ENCODE measurements around the gene USP17L29. TPM values are rescaled to one million over a fixed set of nuclear protein-coding genes. Genes with fewer than 3 reads are reported as not detected.
"Not testable (repeated sequence)": the region's sequence is repeated elsewhere in the genome, so short reads cannot be mapped to it uniquely, and the experiment has no call there.

The USP17L29 gene, protein sequence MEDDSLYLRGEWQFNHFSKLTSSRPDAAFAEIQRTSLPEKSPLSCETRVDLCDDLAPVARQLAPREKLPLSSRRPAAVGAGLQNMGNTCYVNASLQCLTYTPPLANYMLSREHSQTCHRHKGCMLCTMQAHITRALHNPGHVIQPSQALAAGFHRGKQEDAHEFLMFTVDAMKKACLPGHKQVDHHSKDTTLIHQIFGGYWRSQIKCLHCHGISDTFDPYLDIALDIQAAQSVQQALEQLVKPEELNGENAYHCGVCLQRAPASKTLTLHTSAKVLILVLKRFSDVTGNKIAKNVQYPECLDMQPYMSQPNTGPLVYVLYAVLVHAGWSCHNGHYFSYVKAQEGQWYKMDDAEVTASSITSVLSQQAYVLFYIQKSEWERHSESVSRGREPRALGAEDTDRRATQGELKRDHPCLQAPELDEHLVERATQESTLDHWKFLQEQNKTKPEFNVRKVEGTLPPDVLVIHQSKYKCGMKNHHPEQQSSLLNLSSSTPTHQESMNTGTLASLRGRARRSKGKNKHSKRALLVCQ
- not detected in 2 replicates for total RNA-seq (2022)
- not detected for Bru-seq, nascent RNA
- not detected for BruChase-seq, experiment 1, labeled RNA remaining after a 6-hour chase
- BruChase-seq, experiment 2, labeled RNA remaining after a 2-hour chase: not detected
- long read RNA-seq: 0 reads

DNA sequence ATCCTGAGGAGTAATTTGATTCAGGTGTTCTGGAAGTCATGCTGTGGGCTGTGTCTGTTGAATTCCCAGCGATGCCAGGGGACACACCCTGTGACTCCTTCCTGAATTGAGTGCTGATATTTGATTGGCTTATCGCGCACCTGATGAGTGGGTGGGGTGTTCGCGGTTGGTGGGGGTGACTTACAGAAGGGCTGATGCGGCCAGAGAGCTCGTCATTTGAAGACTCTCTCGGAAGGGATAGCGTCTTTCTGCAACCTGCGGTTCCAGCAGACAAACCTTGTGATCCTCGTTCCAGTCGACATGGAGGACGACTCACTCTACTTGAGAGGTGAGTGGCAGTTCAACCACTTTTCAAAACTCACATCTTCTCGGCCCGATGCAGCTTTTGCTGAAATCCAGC lies at the start of gene USP17L29:
Gene USP17L29 (plus strand): TSS at position 301 of the 400 bp plus-strand sequence. CDS start 0 bp downstream, at position 301.
- H3K9me3 Mint-ChIP-seq (ENCODE audit: low read depth, unreplicated experiment); H3K27me3 Mint-ChIP-seq (ENCODE audit: unreplicated experiment); DNase-seq; H3K4me3 Mint-ChIP-seq (ENCODE audit: low read depth, unreplicated experiment); BruUV-seq (replicated peaks); intact Hi-C loops (cut with micrococcal nuclease; ENCODE audit: unreplicated experiment); CTCF ChIA-PET; H3K27ac Mint-ChIP-seq (ENCODE audit: unreplicated experiment); H3K4me1 Mint-ChIP-seq (ENCODE audit: low read depth, unreplicated experiment); H3K36me3 Mint-ChIP-seq (ENCODE audit: insufficient read depth, unreplicated experiment): not testable (repeated sequence)

DNA sequence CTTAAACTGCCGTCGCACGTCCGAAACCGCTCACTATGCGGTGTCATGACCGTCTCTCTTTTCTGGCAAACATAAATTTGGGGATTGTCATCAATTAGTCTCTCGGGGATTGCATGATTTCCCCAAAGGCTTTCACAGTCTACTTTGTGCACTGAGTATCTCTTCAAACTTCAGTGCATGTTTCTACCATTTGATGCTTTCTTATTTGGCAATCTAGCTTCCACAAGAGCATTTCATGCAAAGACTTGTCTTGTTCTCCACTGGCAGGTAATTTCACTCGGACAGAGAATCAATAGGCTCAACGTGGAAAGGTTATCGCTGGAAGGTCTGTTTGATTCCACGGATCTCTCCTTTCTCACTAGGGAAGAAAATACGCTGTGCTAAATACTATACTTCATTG lies 29.2 kb upstream of the USP17L29 start:
- H3K4me1 Mint-ChIP-seq (ENCODE audit: low read depth, unreplicated experiment); DNase-seq; CTCF ChIA-PET; H3K9me3 Mint-ChIP-seq (ENCODE audit: low read depth, unreplicated experiment); H3K4me3 Mint-ChIP-seq (ENCODE audit: low read depth, unreplicated experiment); H3K27ac Mint-ChIP-seq (ENCODE audit: unreplicated experiment); intact Hi-C loops (cut with micrococcal nuclease; ENCODE audit: unreplicated experiment); H3K27me3 Mint-ChIP-seq (ENCODE audit: unreplicated experiment); BruUV-seq (replicated peaks); H3K36me3 Mint-ChIP-seq (ENCODE audit: insufficient read depth, unreplicated experiment): not testable (repeated sequence)

DNA sequence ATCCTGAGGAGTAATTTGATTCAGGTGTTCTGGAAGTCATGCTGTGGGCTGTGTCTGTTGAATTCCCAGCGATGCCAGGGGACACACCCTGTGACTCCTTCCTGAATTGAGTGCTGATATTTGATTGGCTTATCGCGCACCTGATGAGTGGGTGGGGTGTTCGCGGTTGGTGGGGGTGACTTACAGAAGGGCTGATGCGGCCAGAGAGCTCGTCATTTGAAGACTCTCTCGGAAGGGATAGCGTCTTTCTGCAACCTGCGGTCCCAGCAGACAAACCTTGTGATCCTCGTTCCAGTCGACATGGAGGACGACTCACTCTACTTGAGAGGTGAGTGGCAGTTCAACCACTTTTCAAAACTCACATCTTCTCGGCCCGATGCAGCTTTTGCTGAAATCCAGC lies 28.6 kb upstream of the USP17L29 start, which contains the start of gene USP17L24:
Gene USP17L24 (plus strand): TSS at position 301 of the 400 bp plus-strand sequence. CDS start 0 bp downstream, at position 301.
- H3K4me3 Mint-ChIP-seq (ENCODE audit: low read depth, unreplicated experiment); H3K36me3 Mint-ChIP-seq (ENCODE audit: insufficient read depth, unreplicated experiment); intact Hi-C loops (cut with micrococcal nuclease; ENCODE audit: unreplicated experiment); H3K9me3 Mint-ChIP-seq (ENCODE audit: low read depth, unreplicated experiment); H3K27ac Mint-ChIP-seq (ENCODE audit: unreplicated experiment); H3K4me1 Mint-ChIP-seq (ENCODE audit: low read depth, unreplicated experiment); BruUV-seq (replicated peaks); H3K27me3 Mint-ChIP-seq (ENCODE audit: unreplicated experiment); DNase-seq; CTCF ChIA-PET: not testable (repeated sequence)

DNA sequence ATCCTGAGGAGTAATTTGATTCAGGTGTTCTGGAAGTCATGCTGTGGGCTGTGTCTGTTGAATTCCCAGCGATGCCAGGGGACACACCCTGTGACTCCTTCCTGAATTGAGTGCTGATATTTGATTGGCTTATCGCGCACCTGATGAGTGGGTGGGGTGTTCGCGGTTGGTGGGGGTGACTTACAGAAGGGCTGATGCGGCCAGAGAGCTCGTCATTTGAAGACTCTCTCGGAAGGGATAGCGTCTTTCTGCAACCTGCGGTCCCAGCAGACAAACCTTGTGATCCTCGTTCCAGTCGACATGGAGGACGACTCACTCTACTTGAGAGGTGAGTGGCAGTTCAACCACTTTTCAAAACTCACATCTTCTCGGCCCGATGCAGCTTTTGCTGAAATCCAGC lies 23.8 kb upstream of the USP17L29 start, which contains the start of gene USP17L25:
Gene USP17L25 (plus strand): TSS at position 301 of the 400 bp plus-strand sequence. CDS start 0 bp downstream, at position 301.
- H3K36me3 Mint-ChIP-seq (ENCODE audit: insufficient read depth, unreplicated experiment); H3K4me3 Mint-ChIP-seq (ENCODE audit: low read depth, unreplicated experiment); BruUV-seq (replicated peaks); CTCF ChIA-PET; H3K4me1 Mint-ChIP-seq (ENCODE audit: low read depth, unreplicated experiment); H3K27ac Mint-ChIP-seq (ENCODE audit: unreplicated experiment); H3K27me3 Mint-ChIP-seq (ENCODE audit: unreplicated experiment); H3K9me3 Mint-ChIP-seq (ENCODE audit: low read depth, unreplicated experiment); intact Hi-C loops (cut with micrococcal nuclease; ENCODE audit: unreplicated experiment); DNase-seq: not testable (repeated sequence)

DNA sequence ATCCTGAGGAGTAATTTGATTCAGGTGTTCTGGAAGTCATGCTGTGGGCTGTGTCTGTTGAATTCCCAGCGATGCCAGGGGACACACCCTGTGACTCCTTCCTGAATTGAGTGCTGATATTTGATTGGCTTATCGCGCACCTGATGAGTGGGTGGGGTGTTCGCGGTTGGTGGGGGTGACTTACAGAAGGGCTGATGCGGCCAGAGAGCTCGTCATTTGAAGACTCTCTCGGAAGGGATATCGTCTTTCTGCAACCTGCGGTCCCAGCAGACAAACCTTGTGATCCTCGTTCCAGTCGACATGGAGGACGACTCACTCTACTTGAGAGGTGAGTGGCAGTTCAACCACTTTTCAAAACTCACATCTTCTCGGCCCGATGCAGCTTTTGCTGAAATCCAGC lies 19.1 kb upstream of the USP17L29 start, which contains the start of gene USP17L26:
Gene USP17L26 (plus strand): TSS at position 301 of the 400 bp plus-strand sequence. CDS start 0 bp downstream, at position 301.
- H3K4me1 Mint-ChIP-seq (ENCODE audit: low read depth, unreplicated experiment); H3K4me3 Mint-ChIP-seq (ENCODE audit: low read depth, unreplicated experiment); H3K27me3 Mint-ChIP-seq (ENCODE audit: unreplicated experiment); DNase-seq; H3K27ac Mint-ChIP-seq (ENCODE audit: unreplicated experiment); H3K9me3 Mint-ChIP-seq (ENCODE audit: low read depth, unreplicated experiment); CTCF ChIA-PET; intact Hi-C loops (cut with micrococcal nuclease; ENCODE audit: unreplicated experiment); BruUV-seq (replicated peaks); H3K36me3 Mint-ChIP-seq (ENCODE audit: insufficient read depth, unreplicated experiment): not testable (repeated sequence)

DNA sequence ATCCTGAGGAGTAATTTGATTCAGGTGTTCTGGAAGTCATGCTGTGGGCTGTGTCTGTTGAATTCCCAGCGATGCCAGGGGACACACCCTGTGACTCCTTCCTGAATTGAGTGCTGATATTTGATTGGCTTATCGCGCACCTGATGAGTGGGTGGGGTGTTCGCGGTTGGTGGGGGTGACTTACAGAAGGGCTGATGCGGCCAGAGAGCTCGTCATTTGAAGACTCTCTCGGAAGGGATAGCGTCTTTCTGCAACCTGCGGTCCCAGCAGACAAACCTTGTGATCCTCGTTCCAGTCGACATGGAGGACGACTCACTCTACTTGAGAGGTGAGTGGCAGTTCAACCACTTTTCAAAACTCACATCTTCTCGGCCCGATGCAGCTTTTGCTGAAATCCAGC lies 14.3 kb upstream of the USP17L29 start, which contains the start of gene USP17L5:
Gene USP17L5 (plus strand): TSS at position 301 of the 400 bp plus-strand sequence. CDS start 0 bp downstream, at position 301.
- not testable (repeated sequence) for H3K4me1 Mint-ChIP-seq (ENCODE audit: low read depth, unreplicated experiment); H3K36me3 Mint-ChIP-seq (ENCODE audit: insufficient read depth, unreplicated experiment); H3K9me3 Mint-ChIP-seq (ENCODE audit: low read depth, unreplicated experiment)

DNA sequence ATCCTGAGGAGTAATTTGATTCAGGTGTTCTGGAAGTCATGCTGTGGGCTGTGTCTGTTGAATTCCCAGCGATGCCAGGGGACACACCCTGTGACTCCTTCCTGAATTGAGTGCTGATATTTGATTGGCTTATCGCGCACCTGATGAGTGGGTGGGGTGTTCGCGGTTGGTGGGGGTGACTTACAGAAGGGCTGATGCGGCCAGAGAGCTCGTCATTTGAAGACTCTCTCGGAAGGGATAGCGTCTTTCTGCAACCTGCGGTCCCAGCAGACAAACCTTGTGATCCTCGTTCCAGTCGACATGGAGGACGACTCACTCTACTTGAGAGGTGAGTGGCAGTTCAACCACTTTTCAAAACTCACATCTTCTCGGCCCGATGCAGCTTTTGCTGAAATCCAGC lies 9.6 kb upstream of the USP17L29 start, which contains the start of gene USP17L27:
Gene USP17L27 (plus strand): TSS at position 301 of the 400 bp plus-strand sequence. CDS start 0 bp downstream, at position 301.
- H3K27me3 Mint-ChIP-seq (ENCODE audit: unreplicated experiment); intact Hi-C loops (cut with micrococcal nuclease; ENCODE audit: unreplicated experiment); H3K9me3 Mint-ChIP-seq (ENCODE audit: low read depth, unreplicated experiment); BruUV-seq (replicated peaks); H3K36me3 Mint-ChIP-seq (ENCODE audit: insufficient read depth, unreplicated experiment); DNase-seq; H3K4me1 Mint-ChIP-seq (ENCODE audit: low read depth, unreplicated experiment); CTCF ChIA-PET; H3K27ac Mint-ChIP-seq (ENCODE audit: unreplicated experiment); H3K4me3 Mint-ChIP-seq (ENCODE audit: low read depth, unreplicated experiment): not testable (repeated sequence)

More for the DNA sequence above, 14.3 kb upstream of the USP17L29 start, which contains the start of gene USP17L5:
- H3K27ac Mint-ChIP-seq (ENCODE audit: unreplicated experiment); BruUV-seq (replicated peaks); H3K4me3 Mint-ChIP-seq (ENCODE audit: low read depth, unreplicated experiment); H3K27me3 Mint-ChIP-seq (ENCODE audit: unreplicated experiment); intact Hi-C loops (cut with micrococcal nuclease; ENCODE audit: unreplicated experiment); CTCF ChIA-PET; DNase-seq: not testable (repeated sequence)

DNA sequence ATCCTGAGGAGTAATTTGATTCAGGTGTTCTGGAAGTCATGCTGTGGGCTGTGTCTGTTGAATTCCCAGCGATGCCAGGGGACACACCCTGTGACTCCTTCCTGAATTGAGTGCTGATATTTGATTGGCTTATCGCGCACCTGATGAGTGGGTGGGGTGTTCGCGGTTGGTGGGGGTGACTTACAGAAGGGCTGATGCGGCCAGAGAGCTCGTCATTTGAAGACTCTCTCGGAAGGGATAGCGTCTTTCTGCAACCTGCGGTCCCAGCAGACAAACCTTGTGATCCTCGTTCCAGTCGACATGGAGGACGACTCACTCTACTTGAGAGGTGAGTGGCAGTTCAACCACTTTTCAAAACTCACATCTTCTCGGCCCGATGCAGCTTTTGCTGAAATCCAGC lies 4.8 kb upstream of the USP17L29 start, which contains the start of gene USP17L28:
Gene USP17L28 (plus strand): TSS at position 301 of the 400 bp plus-strand sequence. CDS start 0 bp downstream, at position 301.
- H3K27me3 Mint-ChIP-seq (ENCODE audit: unreplicated experiment); DNase-seq; H3K36me3 Mint-ChIP-seq (ENCODE audit: insufficient read depth, unreplicated experiment); BruUV-seq (replicated peaks); H3K4me1 Mint-ChIP-seq (ENCODE audit: low read depth, unreplicated experiment); CTCF ChIA-PET; H3K27ac Mint-ChIP-seq (ENCODE audit: unreplicated experiment); intact Hi-C loops (cut with micrococcal nuclease; ENCODE audit: unreplicated experiment); H3K9me3 Mint-ChIP-seq (ENCODE audit: low read depth, unreplicated experiment); H3K4me3 Mint-ChIP-seq (ENCODE audit: low read depth, unreplicated experiment): not testable (repeated sequence)

DNA sequence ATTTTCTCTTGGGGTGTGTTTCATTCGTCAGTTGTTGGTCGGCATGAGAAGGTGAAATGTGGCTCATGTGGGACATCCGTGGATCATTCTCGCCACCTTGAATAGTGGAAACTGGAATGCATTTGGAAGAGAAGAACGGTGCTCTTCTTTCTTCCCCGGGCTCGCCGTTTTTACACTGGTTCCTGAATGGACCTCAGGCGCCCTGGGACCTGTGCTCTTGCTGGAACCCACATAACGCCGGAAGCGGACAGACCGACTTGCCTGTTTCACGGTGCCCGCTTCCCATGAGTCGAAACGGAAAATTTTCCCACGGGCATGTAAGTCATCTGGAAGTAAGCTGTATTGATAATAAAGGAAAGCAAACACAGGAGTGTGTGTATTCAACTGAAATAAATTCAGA lies 2.6 kb upstream of the USP17L29 start:
- intact Hi-C loops (cut with micrococcal nuclease; ENCODE audit: unreplicated experiment); H3K4me1 Mint-ChIP-seq (ENCODE audit: low read depth, unreplicated experiment); BruUV-seq (replicated peaks); H3K27me3 Mint-ChIP-seq (ENCODE audit: unreplicated experiment); H3K9me3 Mint-ChIP-seq (ENCODE audit: low read depth, unreplicated experiment); CTCF ChIA-PET; H3K4me3 Mint-ChIP-seq (ENCODE audit: low read depth, unreplicated experiment); H3K36me3 Mint-ChIP-seq (ENCODE audit: insufficient read depth, unreplicated experiment); DNase-seq; H3K27ac Mint-ChIP-seq (ENCODE audit: unreplicated experiment): not testable (repeated sequence)

Data from Calu3 (cell line).